Stimulated activated CD8-positive, alpha-beta memory T cell treated with anti-CD3 and anti-CD28 coated beads, Interleukin-4, amount 100 ng/mL, for 48 hours (primary cell): ENCODE results near the gene SGK1.
"Not testable (repeated sequence)": the region's sequence is repeated elsewhere in the genome, so short reads cannot be mapped to it uniquely, and the experiment has no call there.

ENCODE experiments used
- DNase-seq: peaks from one replicate; pipeline ENCODE4 v3.0.0-alpha.2; 2020

SGK1 gene

GRCh38 chr6:134216301-134217010 lies 101.5 kb downstream of the SGK1 start:
- no peak for DNase-seq

- DNase-seq: not testable (repeated sequence)
These were observed 104.5 kb downstream of the SGK1 start for GRCh38 chr6:134213410-134213809.

GRCh38 chr6:134211297-134211696 lies 106.6 kb downstream of the SGK1 start:
- DNase-seq: no peak

- no peak for DNase-seq
These were observed 110.5 kb downstream of the SGK1 start for GRCh38 chr6:134207421-134207820.

- DNase-seq: no peak
These were observed 112.5 kb downstream of the SGK1 start for GRCh38 chr6:134205366-134205765.

- not testable (repeated sequence) for DNase-seq
These were observed 113.2 kb downstream of the SGK1 start for GRCh38 chr6:134204759-134205158.

- no peak for DNase-seq
These were observed 113.9 kb downstream of the SGK1 start for GRCh38 chr6:134204031-134204430.

GRCh38 chr6:134201716-134202115 lies 116.2 kb downstream of the SGK1 start:
- no peak for DNase-seq

- no peak for DNase-seq
These were observed 117.9 kb downstream of the SGK1 start for GRCh38 chr6:134199848-134200606.

GRCh38 chr6:134198093-134198492 lies 119.8 kb downstream of the SGK1 start:
- DNase-seq: no peak

- DNase-seq: not testable (repeated sequence)
These were observed 120.2 kb downstream of the SGK1 start for GRCh38 chr6:134197685-134198084.

- DNase-seq: no peak
These were observed 121.2 kb downstream of the SGK1 start for GRCh38 chr6:134196568-134197193.

- no peak for DNase-seq
These were observed 121.9 kb downstream of the SGK1 start for GRCh38 chr6:134195985-134196384.

- DNase-seq: no peak
These were observed 122.6 kb downstream of the SGK1 start for GRCh38 chr6:134195164-134195906.

- no peak for DNase-seq
These were observed 124.1 kb downstream of the SGK1 start for GRCh38 chr6:134193536-134194498.

GRCh38 chr6:134192609-134193008 lies 125.3 kb downstream of the SGK1 start:
- not testable (repeated sequence) for DNase-seq

- DNase-seq: no peak
These were observed 127.0 kb downstream of the SGK1 start for GRCh38 chr6:134190883-134191282.

- DNase-seq: no peak
These were observed 130.2 kb downstream of the SGK1 start for GRCh38 chr6:134187751-134188150.

GRCh38 chr6:134187154-134187553 lies 130.8 kb downstream of the SGK1 start:
- no peak for DNase-seq

- DNase-seq: no peak
These were observed 131.6 kb downstream of the SGK1 start for GRCh38 chr6:134186355-134186754.

- DNase-seq: no peak
These were observed 132.6 kb downstream of the SGK1 start for GRCh38 chr6:134185277-134185676.

- DNase-seq: no peak
These were observed 134.1 kb downstream of the SGK1 start for GRCh38 chr6:134183844-134184243.
